ENCODE measurements around the gene GNG14.
"Not testable (repeated sequence)": the region's sequence is repeated elsewhere in the genome, so short reads cannot be mapped to it uniquely, and the experiment has no call there.

GNG14 gene

DNA sequence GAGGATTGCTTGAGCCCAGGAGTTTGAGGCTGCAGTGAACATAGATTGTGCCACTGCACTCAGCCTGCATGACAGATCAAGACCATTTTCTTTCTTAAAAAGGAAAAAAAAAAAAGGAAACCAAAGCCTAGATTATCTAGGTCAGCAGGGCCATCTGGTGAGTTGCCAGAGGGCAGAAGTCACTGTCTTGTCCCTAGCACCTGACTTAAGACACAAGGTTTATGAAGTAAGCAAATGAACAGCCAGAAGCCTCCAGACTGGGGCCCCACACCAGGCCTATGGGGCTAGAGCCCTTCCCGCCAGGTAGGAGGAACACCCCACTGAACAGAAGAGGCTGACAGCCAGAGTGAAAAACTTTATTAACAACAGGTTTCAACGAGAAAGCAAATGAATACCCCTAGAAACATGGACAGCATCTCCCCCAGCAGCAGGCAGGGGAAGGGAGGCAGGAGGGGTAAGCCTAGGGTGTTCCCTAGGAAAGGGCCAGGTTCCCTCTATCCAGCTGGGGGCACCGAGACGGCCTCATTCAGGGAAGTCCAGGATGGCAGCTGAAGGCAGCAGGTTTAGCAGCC, 20.0 kb upstream of the GNG14 start:
- no peak for DNase-seq (ENCODE audit: low read depth in 2 of 2)

DNA sequence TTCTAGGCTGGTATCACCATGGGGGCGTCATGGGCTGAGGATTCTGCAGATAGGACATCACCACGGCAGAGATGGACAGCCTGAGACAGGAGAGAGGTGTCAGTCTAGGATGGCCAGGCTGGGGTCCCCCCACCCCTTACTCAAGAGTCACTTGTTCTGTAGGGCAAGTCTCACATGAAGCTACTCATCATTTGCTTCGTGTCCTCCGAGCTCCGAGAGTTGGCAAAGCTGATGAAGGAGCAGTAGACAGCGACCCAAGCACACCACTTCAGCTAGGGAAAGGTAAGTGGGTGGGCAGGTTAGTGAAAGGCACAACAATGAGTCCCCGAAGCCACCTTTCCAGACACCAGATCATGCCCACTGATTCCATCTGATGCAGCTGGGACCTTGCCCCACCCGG, 19.5 kb upstream of the GNG14 start:
- no peak for DNase-seq (ENCODE audit: low read depth in 2 of 2)

DNA sequence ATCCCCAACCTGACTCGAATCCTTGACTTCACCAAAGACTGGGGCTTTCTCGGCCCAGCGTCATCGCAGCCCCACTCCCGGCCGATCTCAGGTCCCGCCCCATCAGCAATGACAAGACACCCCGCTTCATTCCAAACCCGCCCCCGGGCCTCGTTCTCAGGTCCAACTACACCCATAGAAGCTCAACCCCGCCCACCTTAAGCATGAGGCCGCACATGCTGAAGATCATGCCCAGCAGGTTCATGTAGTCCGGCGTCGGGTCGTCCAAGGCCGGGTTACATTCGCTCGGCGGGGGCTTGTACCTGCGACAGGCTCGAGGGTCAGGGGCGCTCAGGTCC, 18.9 kb upstream of the GNG14 start:
- DNase-seq (ENCODE audit: low read depth in 2 of 2) = peak in 1 of 2 donors; percentile 48

- peak in 1 of 2 donors; percentile 53 for DNase-seq (ENCODE audit: low read depth in 2 of 2)
Observed at GRCh38 chr19:12669270-12670158, 18.3 kb upstream of the GNG14 start.

- DNase-seq (ENCODE audit: low read depth in 2 of 2) = no peak
Observed at GRCh38 chr19:12670159-12670928, 17.5 kb upstream of the GNG14 start.

DNA sequence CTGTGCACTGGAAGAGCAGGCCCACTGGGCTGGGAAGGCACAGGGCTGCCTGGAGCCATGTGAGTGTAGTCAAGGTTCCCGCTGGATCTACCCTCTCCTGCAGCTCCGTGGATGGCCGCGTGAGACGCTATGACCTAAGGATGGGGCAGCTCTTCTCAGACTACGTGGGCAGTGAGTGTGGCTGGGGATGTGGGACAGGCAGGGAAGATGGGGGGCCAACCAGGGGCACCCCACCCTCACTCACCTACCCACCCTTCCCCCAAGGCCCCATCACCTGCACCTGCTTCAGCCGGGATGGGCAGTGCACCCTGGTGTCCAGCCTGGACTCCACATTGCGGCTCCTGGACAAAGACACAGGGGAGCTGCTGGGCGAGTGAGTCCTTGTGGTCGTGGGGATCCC, 15.1 kb upstream of the GNG14 start:
- no peak for DNase-seq (ENCODE audit: low read depth in 2 of 2)

- no peak for DNase-seq (ENCODE audit: low read depth in 2 of 2)
Observed at GRCh38 chr19:12675399-12675798, 12.4 kb upstream of the GNG14 start.

- no peak for DNase-seq (ENCODE audit: low read depth in 2 of 2)
Observed at GRCh38 chr19:12675940-12676339, 11.9 kb upstream of the GNG14 start.

DNA sequence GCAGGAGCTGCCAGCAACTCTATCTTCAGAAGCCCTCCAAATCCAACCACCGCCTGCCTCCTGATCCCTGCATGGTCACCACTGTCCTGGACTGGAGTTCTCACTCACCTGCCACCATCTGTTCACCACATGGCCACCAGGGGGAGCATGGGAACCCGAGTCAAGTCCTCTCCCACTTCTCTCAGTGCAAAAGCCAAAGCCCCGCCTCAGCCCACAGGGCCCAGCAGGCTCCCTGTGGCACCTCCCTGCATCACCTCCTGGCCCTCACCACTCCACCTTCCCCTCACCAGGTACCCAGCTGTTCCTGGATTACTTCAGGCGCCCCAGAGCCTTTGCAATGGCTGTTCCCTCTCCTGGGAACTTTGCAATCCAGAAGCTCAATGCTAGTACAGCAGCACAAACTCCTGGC, 11.4 kb upstream of the GNG14 start:
- peak; percentile 58 to 84 for DNase-seq (ENCODE audit: low read depth in 2 of 2)

DNA sequence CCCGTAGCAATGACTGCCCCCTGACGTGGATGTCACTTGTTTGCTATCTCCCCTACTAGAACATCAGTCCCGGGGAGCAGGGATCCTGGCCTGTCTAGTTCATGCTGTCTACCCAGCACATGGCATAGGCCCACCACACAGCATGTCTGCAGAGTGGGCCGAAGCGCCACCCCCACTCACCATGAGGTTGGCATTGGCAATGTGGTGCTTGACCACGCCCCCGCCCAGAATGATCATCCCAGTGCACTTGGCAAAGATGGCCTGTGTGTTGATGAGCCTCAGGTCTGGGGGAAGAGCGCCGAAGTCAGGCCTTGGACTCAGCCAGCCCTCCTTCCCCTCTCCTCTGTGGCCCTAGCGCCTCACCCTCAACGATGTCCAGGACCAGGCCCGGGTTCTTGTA, 10.9 kb upstream of the GNG14 start:
- DNase-seq (ENCODE audit: low read depth in 2 of 2) = no peak

DNA sequence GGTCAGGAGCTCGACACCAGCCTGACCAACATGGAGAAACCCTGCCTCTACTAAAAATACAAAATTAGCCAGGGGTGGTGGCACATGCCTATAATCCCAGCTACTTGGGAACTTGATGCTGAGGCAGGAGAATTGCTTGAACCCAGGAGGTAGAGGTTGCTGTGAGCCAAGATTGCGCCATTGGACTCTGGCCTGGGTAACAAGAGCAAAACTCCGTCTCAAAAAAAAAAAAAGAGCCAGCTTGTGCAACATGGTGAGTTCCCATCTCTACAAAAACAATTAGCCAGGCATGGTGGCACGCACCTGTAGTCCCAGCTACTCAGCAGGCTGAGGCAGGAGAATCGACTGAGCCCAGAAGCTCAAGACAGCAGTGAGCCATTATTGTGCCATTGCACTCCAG, 9.8 kb upstream of the GNG14 start:
- DNase-seq (ENCODE audit: low read depth in 2 of 2) = not testable (repeated sequence)

GRCh38 chr19:12680034-12680433, 7.8 kb upstream of the GNG14 start:
- DNase-seq (ENCODE audit: low read depth in 2 of 2) = no peak

DNA sequence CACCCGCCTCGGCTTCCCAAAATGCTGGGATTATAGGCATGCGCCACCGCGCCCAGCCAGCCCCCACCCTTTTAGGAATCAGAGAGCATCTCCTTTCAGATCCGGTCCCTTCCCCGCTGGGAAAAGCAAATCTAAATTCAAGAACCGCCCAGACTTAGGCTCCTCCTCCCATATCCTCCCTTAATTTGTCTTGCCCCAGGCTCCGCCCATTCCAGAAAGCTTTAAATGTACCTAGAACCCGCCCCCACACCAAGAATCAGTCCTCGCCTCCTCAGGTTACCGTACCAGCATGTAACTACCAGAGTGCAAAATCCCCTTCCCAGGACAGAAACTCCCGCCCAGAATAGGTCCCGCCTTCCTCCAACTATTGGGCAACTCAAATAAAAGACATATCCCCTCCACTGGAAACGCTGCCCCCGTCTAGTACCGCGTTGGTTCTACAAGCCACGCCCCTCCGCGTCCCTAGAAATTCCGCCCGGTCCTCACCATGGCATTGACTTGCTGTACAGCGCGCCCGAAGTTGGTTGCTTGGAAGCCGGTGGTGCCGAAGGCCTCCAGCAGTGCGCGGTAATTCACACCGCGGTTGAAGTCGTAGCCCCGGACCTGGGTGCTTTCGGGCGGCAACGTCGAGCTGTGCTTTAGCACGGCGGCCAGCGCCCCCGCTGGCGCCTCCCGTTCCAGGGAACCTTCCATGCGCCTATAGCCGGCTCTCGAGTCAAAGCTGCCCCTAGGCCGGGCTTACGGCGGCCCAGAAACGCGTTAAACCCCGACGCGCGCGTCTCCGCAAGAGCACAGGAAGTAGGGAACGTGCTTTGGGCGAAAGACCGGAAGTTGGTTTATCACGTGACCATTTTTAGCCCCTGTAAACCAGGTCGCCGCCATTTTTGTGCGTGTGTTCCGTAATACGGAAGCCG, 6.5 kb upstream of the GNG14 start, which contains the start of gene DHPS:
Gene DHPS, minus strand, starts transcription at position 807 of the 914 bp plus-strand sequence. Its CDS starts 114 bp downstream, at position 693.
- DNase-seq (ENCODE audit: low read depth in 2 of 2) = peak; percentile 72 to 73

DNA sequence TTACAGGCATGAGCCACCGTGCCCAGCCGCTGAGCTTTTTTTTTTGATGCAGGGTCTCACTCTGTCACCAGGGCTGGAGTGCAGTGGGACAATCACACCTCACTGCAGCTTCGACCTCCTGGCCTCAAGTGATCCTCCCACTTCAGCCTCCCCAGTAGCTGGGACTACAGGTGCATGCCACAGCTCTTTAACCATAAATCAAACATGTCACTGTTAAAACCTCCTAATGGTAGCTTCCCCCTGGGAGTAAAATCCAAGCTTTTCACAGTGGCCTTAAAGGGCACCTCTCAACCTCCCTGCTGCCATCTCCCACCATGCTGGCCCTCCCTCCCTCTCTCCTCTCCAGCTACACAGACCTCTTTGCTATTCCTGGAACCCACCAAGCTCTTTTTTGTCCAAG, 2.0 kb upstream of the GNG14 start:
- DNase-seq (ENCODE audit: low read depth in 2 of 2) = no peak

DNA sequence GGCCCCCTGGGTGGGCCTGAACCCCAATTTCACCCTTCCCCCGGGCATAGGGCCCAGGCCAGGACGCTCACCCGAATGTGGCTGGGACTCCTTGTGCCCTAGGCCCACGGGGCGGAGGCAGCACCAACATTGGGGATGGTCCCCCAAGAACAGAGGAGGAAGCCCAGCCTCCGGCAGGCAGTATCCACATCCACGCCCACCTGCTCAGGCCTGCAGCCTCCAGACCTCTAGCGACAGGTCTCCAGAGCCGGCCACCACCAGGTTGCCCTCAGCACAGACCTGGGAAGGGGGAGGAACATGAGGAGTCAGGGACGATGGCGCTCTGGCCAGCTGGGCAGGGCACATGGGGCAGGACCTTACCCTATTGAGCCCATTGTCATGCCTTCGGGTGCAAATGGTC, 1.2 kb downstream of the GNG14 start:
- no peak for DNase-seq (ENCODE audit: low read depth in 2 of 2)

DNA sequence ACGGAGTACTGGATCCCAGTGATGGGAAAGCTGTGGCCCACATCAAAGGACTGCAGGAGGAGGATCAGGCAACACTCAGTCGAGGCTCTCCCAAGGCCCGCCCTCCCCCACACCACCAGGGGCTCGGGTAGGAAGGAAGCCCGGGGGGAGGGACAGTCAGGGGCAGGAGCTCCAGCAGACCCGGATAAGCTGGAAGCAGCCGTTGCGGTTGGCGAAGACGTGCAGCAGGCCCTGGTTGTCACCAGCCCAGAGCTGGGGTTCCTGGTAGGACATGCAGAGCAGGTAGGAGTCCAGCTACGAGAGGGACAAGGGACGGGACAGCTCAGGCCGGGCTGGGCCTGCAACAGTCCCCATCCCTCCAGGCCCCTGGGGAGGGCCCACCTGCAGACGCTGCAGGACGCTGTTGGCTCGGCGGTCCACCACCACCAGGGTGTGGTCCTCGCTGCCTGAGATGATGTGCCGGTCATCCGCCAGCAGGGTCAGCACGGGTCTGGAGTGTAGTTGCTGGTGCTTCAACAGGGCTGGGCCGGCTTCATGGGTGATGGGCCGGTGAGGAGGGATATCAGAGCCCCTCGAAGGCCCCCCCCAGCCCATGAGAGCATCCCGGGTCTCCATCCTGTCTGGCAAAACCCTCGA, 1.9 kb downstream of the GNG14 start:
- DNase-seq (ENCODE audit: low read depth in 2 of 2) = no peak

DNA sequence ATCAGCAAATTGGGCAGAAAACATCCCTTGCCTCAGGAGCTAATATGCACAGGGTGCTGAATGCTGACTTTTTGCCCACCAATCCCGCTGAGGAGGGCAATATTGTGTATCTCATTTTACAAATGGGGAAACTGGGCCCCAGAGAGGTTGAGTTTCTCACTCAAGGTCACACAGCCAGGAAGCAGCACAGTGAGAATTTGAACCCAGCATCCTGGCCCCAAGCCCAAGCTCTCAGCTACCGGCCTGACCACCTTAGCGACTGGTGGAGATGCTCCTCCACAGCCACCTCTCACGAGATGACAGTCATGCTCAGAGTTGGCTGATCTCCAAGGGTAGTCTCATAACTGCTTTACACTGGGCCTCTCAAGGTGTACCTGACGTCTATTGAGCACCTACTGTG, 5.2 kb downstream of the GNG14 start:
- DNase-seq (ENCODE audit: low read depth in 2 of 2) = no peak

DNA sequence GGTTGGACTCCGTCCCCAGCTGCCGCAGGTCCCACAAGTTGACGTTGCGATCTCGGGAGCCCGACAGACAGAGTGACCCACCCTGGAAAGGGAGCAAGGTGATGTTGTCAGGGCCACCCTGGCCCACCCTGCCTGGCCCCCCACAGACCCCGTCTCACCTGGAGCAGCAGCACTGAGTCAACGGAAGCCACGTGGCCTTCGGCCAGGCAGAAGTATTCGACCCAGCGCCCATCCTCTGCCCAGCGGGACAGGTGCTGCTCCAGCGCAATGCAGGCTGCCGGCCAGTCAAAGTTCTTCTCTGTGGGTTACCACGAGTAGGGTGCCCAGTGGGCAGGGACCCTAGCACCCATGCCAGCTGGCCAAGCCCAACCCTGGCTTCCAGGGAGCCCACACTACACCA, 6.8 kb downstream of the GNG14 start:
- no peak for DNase-seq (ENCODE audit: low read depth in 2 of 2)

GRCh38 chr19:12695096-12695495, 7.3 kb downstream of the GNG14 start:
- DNase-seq (ENCODE audit: low read depth in 2 of 2) = no peak

GRCh38 chr19:12695514-12695913, 7.7 kb downstream of the GNG14 start:
- no peak for DNase-seq (ENCODE audit: low read depth in 2 of 2)

- no peak for DNase-seq (ENCODE audit: low read depth in 2 of 2)
Observed at GRCh38 chr19:12695997-12696365, 8.2 kb downstream of the GNG14 start.
